Globus pallidus (tissue), 1 donor: Measurements from ENCODE around the gene SLC6A9.

Source experiments
- DNase-seq: peaks from one replicate; pipeline ENCODE4 v3.0.0-alpha.2; 2015; ENCODE audit warnings: low spot score

Gene SLC6A9

GRCh38 chr1:43969746-43970466 lies 61.4 kb downstream of the SLC6A9 start, which contains the start of gene DPH2:
TSS of gene DPH2 (plus strand) at chr1:43970010. CDS start at chr1:43970176, 166 bp downstream.
- peak; percentile 98 for DNase-seq

GRCh38 chr1:43969416-43969745 lies 61.9 kb downstream of the SLC6A9 start:
- no peak for DNase-seq

GRCh38 chr1:43968348-43968948 lies 62.8 kb downstream of the SLC6A9 start:
- no peak for DNase-seq

- DNase-seq = no peak
These were observed 65.9 kb downstream of the SLC6A9 start for GRCh38 chr1:43965316-43965715.

GRCh38 chr1:43963890-43964289 lies 67.4 kb downstream of the SLC6A9 start:
- DNase-seq = no peak

- no peak for DNase-seq
These were observed 68.3 kb downstream of the SLC6A9 start for GRCh38 chr1:43963006-43963405.

GRCh38 chr1:43962324-43962723 lies 68.9 kb downstream of the SLC6A9 start:
- DNase-seq = peak; percentile 88

GRCh38 chr1:43961692-43962091 lies 69.6 kb downstream of the SLC6A9 start:
- DNase-seq = no peak

GRCh38 chr1:43960798-43961197 lies 70.5 kb downstream of the SLC6A9 start:
- no peak for DNase-seq

GRCh38 chr1:43958351-43959255 lies 72.7 kb downstream of the SLC6A9 start:
- peak; percentile 66 for DNase-seq

- DNase-seq = no peak
These were observed 73.7 kb downstream of the SLC6A9 start for GRCh38 chr1:43957407-43958040.

GRCh38 chr1:43956234-43956633 lies 75.0 kb downstream of the SLC6A9 start:
- no peak for DNase-seq

GRCh38 chr1:43954036-43954435 lies 77.2 kb downstream of the SLC6A9 start:
- DNase-seq = peak; percentile 98

GRCh38 chr1:43953361-43953760 lies 77.9 kb downstream of the SLC6A9 start:
- no peak for DNase-seq

GRCh38 chr1:43952731-43953346 lies 78.4 kb downstream of the SLC6A9 start:
- peak; percentile 43 for DNase-seq

GRCh38 chr1:43951021-43951985 lies 80.0 kb downstream of the SLC6A9 start:
- DNase-seq = no peak

- no peak for DNase-seq
These were observed 81.6 kb downstream of the SLC6A9 start for GRCh38 chr1:43949678-43950077.

- DNase-seq = peak; percentile 55
These were observed 83.3 kb downstream of the SLC6A9 start for GRCh38 chr1:43947874-43948437.

GRCh38 chr1:43947061-43947873 lies 84.0 kb downstream of the SLC6A9 start:
- no peak for DNase-seq
